ENCODE measurements around the gene ACTN3.

DNA sequence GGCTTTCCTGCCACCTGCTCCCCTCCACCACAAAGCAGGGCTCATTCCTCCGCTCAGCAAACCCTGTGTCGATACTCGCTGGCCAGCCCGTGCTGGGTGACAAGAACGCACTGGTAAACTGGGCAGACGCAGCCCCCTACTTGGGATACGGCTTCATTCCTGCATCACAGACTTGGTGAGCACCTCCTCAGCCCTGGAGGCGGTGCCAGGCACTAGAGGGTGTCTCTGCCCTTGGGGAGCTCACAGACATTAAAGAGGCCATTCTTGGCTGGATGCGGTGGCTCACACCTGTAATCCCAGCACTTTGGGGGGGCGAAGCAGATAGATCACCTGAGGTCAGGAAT is 6.9 kb upstream of the ACTN3 start:
- TF ChIP-seq RAD21 (conservative IDR thresholded peaks at IDR 0.05 in 1 of 2, IDR thresholded peaks at IDR 0.05 in 1 of 2) (no peak), MAZ (IDR thresholded peaks at IDR 0.05; ENCODE audit: borderline replicate concordance, low read depth, low read length) (no peak), EP300 (IDR thresholded peaks at IDR 0.05) (no peak), RNF2 (IDR thresholded peaks at IDR 0.05; ENCODE audit: borderline replicate concordance, low read depth) (no peak), MAX (IDR thresholded peaks at IDR 0.05) (no peak), CTCF (IDR thresholded peaks at IDR 0.05) (no peak)
- TF ChIP-seq, protein P1, sequence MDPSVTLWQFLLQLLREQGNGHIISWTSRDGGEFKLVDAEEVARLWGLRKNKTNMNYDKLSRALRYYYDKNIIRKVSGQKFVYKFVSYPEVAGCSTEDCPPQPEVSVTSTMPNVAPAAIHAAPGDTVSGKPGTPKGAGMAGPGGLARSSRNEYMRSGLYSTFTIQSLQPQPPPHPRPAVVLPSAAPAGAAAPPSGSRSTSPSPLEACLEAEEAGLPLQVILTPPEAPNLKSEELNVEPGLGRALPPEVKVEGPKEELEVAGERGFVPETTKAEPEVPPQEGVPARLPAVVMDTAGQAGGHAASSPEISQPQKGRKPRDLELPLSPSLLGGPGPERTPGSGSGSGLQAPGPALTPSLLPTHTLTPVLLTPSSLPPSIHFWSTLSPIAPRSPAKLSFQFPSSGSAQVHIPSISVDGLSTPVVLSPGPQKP (IDR thresholded peaks at IDR 0.05; ENCODE audit: low read depth, low read length): no peak

All from A549 (cell line).